GM12865 (cell line): ENCODE data around the gene PERM1.

Source experiments
- DNase-seq: peaks from one replicate; pipeline ENCODE4 v3.0.0; 2010; ENCODE audit warnings: low read depth
- H3K4me3 ChIP-seq: 2 replicates; pipeline ENCODE4 v1.5.1; 2011; ENCODE audit warnings: mild to moderate bottlenecking, low read depth, low read length, control low read depth
- TF ChIP-seq, protein P1 (sequence below): IDR thresholded peaks from 2 replicates; pipeline ENCODE4 v1.5.1; 2011; ENCODE audit warnings: low read length, control low read depth, low read depth, inconsistent platforms; ENCODE audit not compliant: insufficient read depth; ENCODE audit errors: missing control alignments

Gene PERM1

DNA sequence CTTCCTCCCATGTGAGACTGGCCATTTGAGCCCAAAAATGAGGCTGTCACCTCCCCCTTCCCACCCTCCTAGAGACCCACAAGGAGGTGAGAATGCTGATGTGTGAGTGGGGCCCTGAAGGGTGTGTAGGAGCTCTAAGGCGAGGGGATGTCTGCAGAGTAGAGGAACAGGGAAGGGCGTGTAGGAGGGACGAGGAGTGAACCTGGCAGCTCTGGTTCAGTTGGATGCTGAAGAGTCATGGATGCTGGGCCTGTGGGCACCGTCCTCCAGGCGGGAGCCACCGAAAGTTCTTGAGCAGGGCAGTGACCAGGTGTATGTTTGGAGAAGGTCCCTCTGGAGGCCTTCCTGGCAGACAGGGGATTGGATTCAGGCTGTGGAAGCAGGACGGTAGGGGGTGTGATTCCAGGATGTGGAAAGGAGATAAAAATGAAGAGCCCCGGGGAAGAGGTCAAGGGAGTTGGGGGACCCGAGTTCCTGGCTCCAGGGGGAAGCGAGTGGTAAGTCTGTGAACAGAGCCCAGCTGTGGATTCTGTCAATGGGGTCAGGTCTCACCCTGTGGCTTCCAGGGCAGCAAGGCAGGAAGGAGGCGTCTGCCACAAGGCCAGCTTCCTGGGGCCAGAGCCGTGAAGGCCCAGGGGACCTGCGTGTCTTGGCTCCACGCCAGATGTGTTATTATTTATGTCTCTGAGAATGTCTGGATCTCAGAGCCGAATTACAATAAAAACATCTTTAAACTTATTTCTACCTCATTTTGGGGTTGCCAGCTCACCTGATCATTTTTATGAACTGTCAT lies 50.3 kb downstream of the PERM1 start:
- no peak overlapping the region for H3K4me3 ChIP-seq
- TF ChIP-seq, protein P1, sequence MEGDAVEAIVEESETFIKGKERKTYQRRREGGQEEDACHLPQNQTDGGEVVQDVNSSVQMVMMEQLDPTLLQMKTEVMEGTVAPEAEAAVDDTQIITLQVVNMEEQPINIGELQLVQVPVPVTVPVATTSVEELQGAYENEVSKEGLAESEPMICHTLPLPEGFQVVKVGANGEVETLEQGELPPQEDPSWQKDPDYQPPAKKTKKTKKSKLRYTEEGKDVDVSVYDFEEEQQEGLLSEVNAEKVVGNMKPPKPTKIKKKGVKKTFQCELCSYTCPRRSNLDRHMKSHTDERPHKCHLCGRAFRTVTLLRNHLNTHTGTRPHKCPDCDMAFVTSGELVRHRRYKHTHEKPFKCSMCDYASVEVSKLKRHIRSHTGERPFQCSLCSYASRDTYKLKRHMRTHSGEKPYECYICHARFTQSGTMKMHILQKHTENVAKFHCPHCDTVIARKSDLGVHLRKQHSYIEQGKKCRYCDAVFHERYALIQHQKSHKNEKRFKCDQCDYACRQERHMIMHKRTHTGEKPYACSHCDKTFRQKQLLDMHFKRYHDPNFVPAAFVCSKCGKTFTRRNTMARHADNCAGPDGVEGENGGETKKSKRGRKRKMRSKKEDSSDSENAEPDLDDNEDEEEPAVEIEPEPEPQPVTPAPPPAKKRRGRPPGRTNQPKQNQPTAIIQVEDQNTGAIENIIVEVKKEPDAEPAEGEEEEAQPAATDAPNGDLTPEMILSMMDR, result no peak

DNA sequence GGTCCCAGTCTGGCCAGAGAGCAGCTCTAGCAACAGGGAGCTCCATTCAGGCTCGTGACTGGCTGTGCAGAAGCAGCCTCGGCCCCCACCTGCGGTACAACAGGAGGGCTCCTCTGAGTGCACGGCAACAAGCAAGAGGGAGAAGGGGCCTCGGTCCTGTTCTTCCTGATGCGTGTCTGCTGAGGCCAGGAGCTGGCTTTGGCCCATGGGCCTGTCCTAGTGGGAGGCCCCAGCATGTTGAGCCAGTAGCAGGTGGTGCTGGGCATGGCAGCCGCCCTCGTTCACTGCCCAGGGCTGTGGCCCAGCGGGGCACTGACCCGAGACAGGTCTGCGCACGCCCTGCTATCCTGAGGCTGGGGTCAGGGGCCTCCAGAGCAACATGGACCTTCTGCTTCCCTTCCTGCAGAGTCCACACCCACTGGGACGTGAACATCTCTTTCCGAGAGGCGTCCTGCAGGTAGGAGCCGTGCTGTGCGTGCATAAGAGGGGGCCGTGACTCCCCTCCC lies 51.2 kb downstream of the PERM1 start:
- no peak overlapping the region for H3K4me3 ChIP-seq
- no peak for DNase-seq
- TF ChIP-seq, protein P1, result no peak

More for the DNA sequence above, 50.3 kb downstream of the PERM1 start:
- no peak for DNase-seq

DNA sequence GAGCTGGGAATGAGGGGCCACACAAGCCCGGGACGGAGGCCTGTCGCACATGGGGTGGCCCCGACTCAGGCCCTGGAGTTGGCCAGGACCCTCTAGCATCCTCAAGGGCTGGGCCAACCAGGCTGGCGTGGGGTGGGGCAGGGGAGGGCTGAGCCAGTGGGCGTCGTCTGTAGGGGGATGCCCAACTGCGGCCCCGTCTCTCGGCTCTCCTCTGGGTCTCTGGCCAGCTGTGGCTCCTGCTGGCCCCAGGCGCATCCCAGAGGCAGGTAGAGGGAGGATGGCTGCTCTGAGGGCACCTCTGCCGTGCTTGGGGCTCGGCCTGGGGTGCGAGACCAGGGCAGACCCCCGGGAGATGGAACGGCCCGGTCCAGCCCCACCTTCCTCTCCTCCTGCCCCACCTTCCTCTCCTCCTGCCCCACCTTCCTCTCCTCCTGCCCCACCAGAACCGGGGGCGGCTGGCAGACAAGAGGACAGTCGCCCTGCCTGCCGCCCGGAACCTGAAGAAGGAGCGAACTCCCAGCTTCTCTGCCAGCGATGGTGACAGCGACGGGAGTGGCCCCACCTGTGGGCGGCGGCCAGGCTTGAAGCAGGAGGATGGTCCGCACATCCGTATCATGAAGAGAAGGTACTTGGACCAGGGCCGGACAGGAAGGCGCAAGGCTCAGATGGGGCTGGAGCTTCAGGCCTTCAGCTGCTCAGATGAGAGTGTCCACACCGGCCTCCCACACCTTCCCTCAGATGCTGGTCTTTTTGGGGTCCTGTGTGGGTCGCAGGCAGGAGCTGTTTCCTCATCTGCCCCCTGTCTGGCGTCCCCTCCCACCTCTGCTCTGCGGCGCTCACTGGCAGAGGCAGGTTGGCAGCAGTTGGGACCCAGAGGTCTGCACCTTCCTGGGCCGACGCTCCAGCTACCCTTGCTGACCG lies 51.9 kb downstream of the PERM1 start:
- TF ChIP-seq, protein P1, result no peak
- no peak overlapping the region for H3K4me3 ChIP-seq
- DNase-seq, result no peak

DNA sequence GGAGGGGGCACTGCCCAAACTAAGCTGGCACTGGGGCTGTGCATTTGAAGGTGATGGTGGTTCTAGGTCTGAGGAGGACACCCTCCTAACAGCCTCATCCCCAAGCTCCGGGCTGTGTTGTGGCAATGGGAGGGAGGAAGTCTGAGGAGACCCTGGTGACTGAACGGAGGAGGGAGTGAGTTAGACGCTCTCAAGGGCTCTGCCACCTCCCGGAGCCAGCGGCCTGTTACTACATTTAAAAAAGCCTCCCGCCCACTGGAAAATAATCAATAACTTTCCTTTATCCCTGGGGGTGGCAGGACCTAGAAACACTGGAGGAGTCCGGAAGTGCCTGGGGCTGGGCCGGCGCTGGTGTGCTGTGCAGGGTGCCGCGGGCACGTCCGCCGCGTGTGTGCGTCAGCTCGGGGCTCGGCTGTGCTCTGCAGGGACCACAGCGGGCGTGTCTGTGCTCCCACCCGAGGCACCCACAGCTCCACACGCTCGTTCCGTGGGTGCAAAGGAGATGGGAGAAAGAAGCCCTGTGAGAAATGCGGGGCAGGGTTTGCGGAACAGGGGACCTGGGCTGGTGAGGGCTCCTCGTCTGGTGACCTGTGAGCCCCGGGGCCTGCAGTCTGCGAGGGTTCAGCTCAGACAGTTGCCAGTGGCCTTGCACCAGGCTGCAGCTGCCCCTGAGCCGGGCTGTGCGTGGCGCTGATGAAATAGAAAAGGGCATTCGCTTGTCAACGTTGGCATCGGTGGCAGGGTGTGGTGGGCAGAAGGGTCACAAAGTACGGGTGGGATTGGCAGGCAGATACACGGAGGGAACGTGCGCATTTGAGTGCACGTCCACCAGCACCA lies 52.9 kb downstream of the PERM1 start:
- TF ChIP-seq, protein P1, result no peak
- H3K4me3 ChIP-seq, result no peak overlapping the region
- DNase-seq, result no peak

DNA sequence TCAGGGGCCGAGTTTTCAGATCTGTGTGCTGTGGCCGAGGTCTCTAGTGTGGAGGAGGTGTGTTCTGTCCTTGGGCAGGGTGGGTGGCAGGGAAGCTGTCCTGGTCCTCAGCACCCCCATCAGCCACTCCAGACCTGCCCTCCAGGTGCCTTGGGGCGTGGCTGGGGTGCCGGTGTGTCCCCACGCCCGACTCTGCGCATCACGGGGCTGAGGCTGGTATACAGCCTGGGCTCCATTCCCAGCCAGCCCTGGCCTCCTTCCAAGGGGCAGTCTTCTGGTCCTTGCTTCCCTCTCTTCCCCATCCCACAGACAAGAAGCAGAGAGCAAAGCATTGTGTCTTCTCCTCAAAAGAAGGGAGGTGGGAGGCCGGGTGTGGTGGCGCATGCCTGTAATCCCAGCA lies 54.1 kb downstream of the PERM1 start:
- no peak for DNase-seq
- TF ChIP-seq, protein P1, result no peak
- H3K4me3 ChIP-seq, result no peak overlapping the region

DNA sequence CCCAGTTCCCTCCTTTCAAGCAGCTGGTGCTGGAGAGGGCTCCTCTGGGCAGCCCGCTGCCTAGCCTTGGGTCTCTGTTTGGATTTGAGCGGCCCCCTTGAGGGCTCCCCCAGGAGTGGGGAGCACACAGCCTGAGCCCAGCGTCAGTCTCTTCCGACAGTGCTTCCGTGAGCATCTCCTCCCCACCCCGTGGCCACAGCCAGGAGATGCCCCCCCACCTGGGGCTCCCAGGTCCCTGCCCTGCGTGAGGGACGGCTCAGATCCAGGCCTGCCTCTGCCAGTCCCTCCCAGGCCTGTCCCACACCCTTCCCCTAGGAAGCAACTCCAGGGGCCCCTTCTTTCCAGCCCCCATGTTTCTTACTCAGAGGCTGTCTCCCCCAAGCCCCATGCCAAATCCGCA lies 54.7 kb downstream of the PERM1 start:
- TF ChIP-seq, protein P1, result no peak

More for the DNA sequence above, 54.7 kb downstream of the PERM1 start:
- DNase-seq, result no peak
- H3K4me3 ChIP-seq, result no peak overlapping the region
